Keratinocyte (primary cell): ENCODE data around the gene MIEF1.

Experiments used
- CTCF ChIP-seq, 3 experiments: IDR thresholded peaks in 1 of 3; conservative IDR thresholded peaks in 1 of 3; optimal IDR thresholded peaks in 1 of 3; 2 replicates in 2 of 3; 3 replicates in 1 of 3; pipeline versions ENCODE3 to v1.5.1; 2011; ENCODE audit warnings: low read length in 3 of 3, mild to moderate bottlenecking in 3 of 3, moderate library complexity in 2 of 3, control low read depth in 1 of 3, inconsistent platforms in 1 of 3; ENCODE audit not compliant: insufficient read depth in 2 of 3; ENCODE audit errors: extremely low read depth in 1 of 3
- EZH2 ChIP-seq: IDR thresholded peaks from one replicate; pipeline ENCODE4 v1.6.1; 2012; ENCODE audit warnings: inconsistent platforms, mild to moderate bottlenecking, low read length, moderate library complexity

- no peak for TF ChIP-seq CTCF (optimal IDR thresholded peaks at IDR 0.05 in 1 of 3, IDR thresholded peaks at IDR 0.05 in 1 of 3, conservative IDR thresholded peaks at IDR 0.05 in 1 of 3; ENCODE audit: extremely low read depth in 1 of 3, insufficient read depth in 2 of 3, low read length in 3 of 3)
- TF ChIP-seq EZH2: peak; percentile 86
These were observed 44.3 kb upstream of the MIEF1 start for GRCh38 chr22:39457556-39458443.
